IMR-90 (cell line): ENCODE data around the gene MDM2. TPM values are rescaled to one million over a fixed set of nuclear protein-coding genes. Genes with fewer than 3 reads are reported as not detected.

Experiments
- ATAC-seq: fragments of 200-7000 bp; cut with Tn5 transposase; 2 replicates; pipeline ENCODE4 v1.9.1; 2020; ENCODE audit warnings: low read depth, mild to moderate bottlenecking, moderate library complexity
- BruUV-seq: library from RNA; stranded (reverse); fragments of 400-500 nt; replicated peaks from 2 replicates; lab custom pipeline; 2021; lab: Mats Ljungman, UMichigan
- CTCF ChIA-PET: fragments of 300-600 bp; formaldehyde crosslinking; extraction: SDS; loops from one replicate; lab custom pipeline; 2021; ENCODE audit warnings: antibody characterized with exemption; lab: Yijun Ruan, JAX
- POLR2A ChIA-PET: fragments of 300-600 bp; sonication (Branson Sonifier 250); formaldehyde crosslinking; loops from one replicate; lab custom pipeline; 2022; ENCODE audit warnings: antibody characterized with exemption; ENCODE audit not compliant: unreplicated experiment; lab: Charles Lee
- DNase-seq: peaks from one replicate; pipeline ENCODE4 v3.0.0; 2013
- H2AFZ ChIP-seq: replicated peaks from 2 replicates; pipeline ENCODE3; 2013; ENCODE audit warnings: low read length, mild to moderate bottlenecking; ENCODE audit not compliant: poor library complexity
- H2AK5ac ChIP-seq: 2 replicates; pipeline ENCODE4 v1.6.1; 2013; ENCODE audit warnings: low read depth, low read length, inconsistent platforms
- H2AK9ac ChIP-seq: replicated peaks from 2 replicates; pipeline ENCODE3; 2013; ENCODE audit warnings: mild to moderate bottlenecking, low read depth, low read length, moderate library complexity; ENCODE audit not compliant: poor library complexity
- H2BK120ac ChIP-seq: 2 replicates; pipeline ENCODE4 v1.6.1; 2013; ENCODE audit warnings: low read depth, low read length, inconsistent platforms
- H2BK15ac ChIP-seq: 3 replicates; pipeline ENCODE4 v1.6.1; 2013; ENCODE audit warnings: low read depth, low read length, inconsistent platforms
- H2BK20ac ChIP-seq: 2 replicates; pipeline ENCODE4 v1.6.1; 2013; ENCODE audit warnings: low read depth, mild to moderate bottlenecking, inconsistent platforms, low read length, moderate library complexity
- H2BK5ac ChIP-seq: 2 replicates; pipeline ENCODE4 v1.6.1; 2013; ENCODE audit warnings: mild to moderate bottlenecking, low read depth, low read length, inconsistent platforms; ENCODE audit not compliant: poor library complexity, severe bottlenecking
- H3K14ac ChIP-seq: replicated peaks from 2 replicates; pipeline ENCODE4 v1.6.1; 2013; ENCODE audit warnings: low read depth, low read length, inconsistent platforms
- H3K18ac ChIP-seq: 2 replicates; pipeline ENCODE4 v1.6.1; 2013; ENCODE audit warnings: low read depth, low read length, control low read depth
- H3K23ac ChIP-seq: 2 replicates; pipeline ENCODE4 v1.6.1; 2013; ENCODE audit warnings: low read depth, low read length, inconsistent platforms
- H3K27ac ChIP-seq: 2 replicates; pipeline ENCODE4 v1.5.1; 2013; ENCODE audit warnings: mild to moderate bottlenecking, control low read depth, low read length; ENCODE audit not compliant: insufficient read depth
- H3K27me3 ChIP-seq: 2 replicates; pipeline ENCODE4 v1.6.1; 2013; ENCODE audit warnings: low read length; ENCODE audit not compliant: control insufficient read depth, insufficient read depth
- H3K36me3 ChIP-seq: 2 replicates; pipeline ENCODE4 v1.6.1; 2013; ENCODE audit warnings: low read length, mixed read lengths; ENCODE audit not compliant: control insufficient read depth, insufficient read depth
- H3K4ac ChIP-seq: 2 replicates; pipeline ENCODE4 v1.6.1; 2013; ENCODE audit warnings: low read depth, low read length, inconsistent platforms
- H3K4me1 ChIP-seq: 2 replicates; pipeline ENCODE4 v1.6.1; 2013; ENCODE audit warnings: low read length, mixed read lengths; ENCODE audit not compliant: control insufficient read depth, insufficient read depth
- H3K4me2 ChIP-seq: 2 replicates; pipeline ENCODE4 v1.6.1; 2013; ENCODE audit warnings: low read depth, mild to moderate bottlenecking, control low read depth, low read length, moderate library complexity
- H3K4me3 ChIP-seq: 2 replicates; pipeline ENCODE4 v1.5.1; 2013; ENCODE audit warnings: low read depth, mild to moderate bottlenecking, control low read depth, low read length, moderate library complexity; ENCODE audit not compliant: insufficient read depth
- H3K56ac ChIP-seq: 2 replicates; pipeline ENCODE4 v1.6.1; 2013; ENCODE audit warnings: low read length, inconsistent platforms; ENCODE audit not compliant: insufficient read depth; ENCODE audit errors: extremely low read depth
- H3K79me1 ChIP-seq, 2 experiments: 2 replicates each; pipeline ENCODE4 v1.6.1; 2013; ENCODE audit warnings: low read length in 2 of 2, inconsistent platforms in 1 of 2, low read depth in 1 of 2
- H3K9ac ChIP-seq: 2 replicates; pipeline ENCODE4 v1.6.1; 2013; ENCODE audit warnings: low read depth, low read length, control low read depth
- H3K9me1 ChIP-seq: 2 replicates; pipeline ENCODE4 v1.6.1; 2013; ENCODE audit warnings: low read length, inconsistent platforms; ENCODE audit not compliant: insufficient read depth
- H3K9me3 ChIP-seq: 2 replicates; pipeline ENCODE4 v1.6.1; 2013; ENCODE audit warnings: low read length; ENCODE audit not compliant: control insufficient read depth, insufficient read depth
- H4K20me1 ChIP-seq: 2 replicates; pipeline ENCODE4 v1.6.1; 2013; ENCODE audit warnings: low read length, inconsistent platforms; ENCODE audit not compliant: insufficient read depth
- H4K5ac ChIP-seq: 2 replicates; pipeline ENCODE4 v1.6.1; 2013; ENCODE audit warnings: mild to moderate bottlenecking, low read depth, low read length, control low read depth
- H4K8ac ChIP-seq, 2 experiments: 2 replicates each; pipeline ENCODE4 v1.6.1; 2013; ENCODE audit warnings: low read depth in 2 of 2, low read length in 2 of 2, control low read depth in 1 of 2, inconsistent platforms in 1 of 2
- H4K91ac ChIP-seq: 2 replicates; pipeline ENCODE4 v1.6.1; 2013; ENCODE audit warnings: low read depth, low read length, inconsistent platforms; ENCODE audit not compliant: insufficient read depth
- RCOR1 ChIP-seq: IDR thresholded peaks from 2 replicates; pipeline ENCODE4 v1.6.1; 2012; ENCODE audit warnings: mild to moderate bottlenecking, low read length, improper control_type of control experiment; ENCODE audit not compliant: insufficient replicate concordance
- WGBS, 2 experiments: methylation state at CpG; one replicate each; pipeline versions ENCODE4 v1.1.5 to v1.1.7; 2013; ENCODE audit warnings: missing lambda C conversion rate in 2 of 2; ENCODE audit not compliant: insufficient read length in 1 of 2; ENCODE audit errors: extremely low coverage in 2 of 2; 5-methylcytosine and 5-hydroxymethylcytosine counted together
- dilution Hi-C: fragments of 300-500 bp; cut with HindIII; formaldehyde crosslinking; loops from one replicate; pipeline ENCODE4 v1.14.3; 2018; ENCODE audit warnings: low sequenced_read_pairs; ENCODE audit not compliant: unreplicated experiment
- in situ Hi-C: fragments of 300-500 bp; cut with MboI; formaldehyde crosslinking; loops from 3 replicates; pipeline ENCODE4 v1.14.3; 2019; ENCODE audit warnings: low sequenced_read_pairs, inconsistent platforms, mixed read lengths
- intact Hi-C: fragments of 100-400 bp; cut with micrococcal nuclease; formaldehyde crosslinking; loops from 2 replicates; pipeline ENCODE4 v1.10.0; 2022
- polyA plus RNA-seq, 3 experiments: library from polyadenylated mRNA; depleted of rRNA; stranded (reverse); fragments of >200 nt; gene quantifications; 2 replicates each; pipeline ENCODE4 v1.2.3, GENCODE V29; 2012; ENCODE audit warnings: low replicate concordance in 1 of 3
- total RNA-seq: library from RNA; depleted of rRNA; stranded (reverse); fragments of >200 nt; gene quantifications from 2 replicates; pipeline ENCODE4 v1.2.3, GENCODE V29; 2012

MDM2 gene
- total and polyA plus RNA-seq, 2 of the 4 experiments (the other 2 are of a cell fraction): 21.9 to 196 TPM

- Histone ChIP-seq H3K4ac (no peak overlapping the region), H3K9me1 (no peaks in the 10 kb centered on the region), H3K14ac (no peak overlapping the region), H3K4me2 (no peak overlapping the region), H3K9ac (no peak overlapping the region), H4K20me1 (no peaks in the 10 kb centered on the region), H3K27me3 (no peaks in the 10 kb centered on the region), H4K5ac (no peak overlapping the region), H3K4me3 (no peak overlapping the region), H2BK15ac (no peak overlapping the region), H3K23ac (no peak overlapping the region), H2BK20ac (no peak overlapping the region), H3K56ac (no peak overlapping the region), H3K79me1 (no peaks in the 10 kb centered on the region), H3K9me3 (no peaks in the 10 kb centered on the region), H2AK9ac (no peak overlapping the region), H3K18ac (no peak overlapping the region), H2AK5ac (no peak overlapping the region), H2BK5ac (no peak overlapping the region), H4K8ac (no peak overlapping the region), H2BK120ac (no peak overlapping the region), H2AFZ (no peak overlapping the region), H3K4me1 (peaks cover 6% of the 10 kb centered on the region), H3K27ac (no peak overlapping the region), H3K36me3 (no peaks in the 10 kb centered on the region), H4K91ac (no peak overlapping the region)
- intact Hi-C loops: loop anchor here (5.0 kb wide), 1 partner anchor 39 kb away; the partner anchor contains the start of gene SLC35E3
- BruUV-seq: no TSS peak
- no peak for TF ChIP-seq RCOR1
- in situ Hi-C loops: no loop called here
- dilution Hi-C loops: no loop called here
- ChIA-PET CTCF (no interaction called here), POLR2A (no interaction called here)
- WGBS, 2 experiments: no CpG with 5 or more reads among the region's 5 CpGs
- DNase-seq (no peak), ATAC-seq (no peak)
Observed at GRCh38 chr12:68785823-68786222, 22.2 kb upstream of the MDM2 start.
